HG03558 (cell line): ENCODE results near the gene AHSP.
"Not testable (repeated sequence)": the region's sequence is repeated elsewhere in the genome, so short reads cannot be mapped to it uniquely, and the experiment has no call there.

Experiments used
- ATAC-seq: cut with Tn5 transposase; IDR thresholded peaks from one replicate; pipeline ENCODE4 v1.9.1; 2021; ENCODE audit warnings: moderate number of reproducible peaks; ENCODE audit not compliant: unreplicated experiment; ENCODE audit errors: extremely low read depth

Gene AHSP

DNA sequence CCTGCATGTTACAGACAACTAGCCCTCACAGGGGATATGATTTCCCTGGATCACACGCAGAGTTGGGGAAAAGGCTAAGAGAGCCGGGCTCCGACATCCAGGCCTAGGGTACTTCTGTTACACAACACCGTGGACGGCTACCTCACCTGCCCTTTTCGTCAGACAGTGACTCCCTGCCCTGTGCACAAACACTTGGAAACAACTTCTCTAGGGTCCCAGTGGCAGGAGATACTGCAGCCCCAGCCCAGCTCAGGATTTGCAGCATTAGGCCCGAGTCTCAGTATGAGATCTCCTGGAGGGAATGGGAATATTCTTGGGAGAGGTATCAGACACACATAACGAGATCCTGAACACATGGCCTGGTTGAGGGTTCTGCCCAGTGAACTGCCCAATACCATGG is 27.8 kb upstream of the AHSP start:
- no peak for ATAC-seq

DNA sequence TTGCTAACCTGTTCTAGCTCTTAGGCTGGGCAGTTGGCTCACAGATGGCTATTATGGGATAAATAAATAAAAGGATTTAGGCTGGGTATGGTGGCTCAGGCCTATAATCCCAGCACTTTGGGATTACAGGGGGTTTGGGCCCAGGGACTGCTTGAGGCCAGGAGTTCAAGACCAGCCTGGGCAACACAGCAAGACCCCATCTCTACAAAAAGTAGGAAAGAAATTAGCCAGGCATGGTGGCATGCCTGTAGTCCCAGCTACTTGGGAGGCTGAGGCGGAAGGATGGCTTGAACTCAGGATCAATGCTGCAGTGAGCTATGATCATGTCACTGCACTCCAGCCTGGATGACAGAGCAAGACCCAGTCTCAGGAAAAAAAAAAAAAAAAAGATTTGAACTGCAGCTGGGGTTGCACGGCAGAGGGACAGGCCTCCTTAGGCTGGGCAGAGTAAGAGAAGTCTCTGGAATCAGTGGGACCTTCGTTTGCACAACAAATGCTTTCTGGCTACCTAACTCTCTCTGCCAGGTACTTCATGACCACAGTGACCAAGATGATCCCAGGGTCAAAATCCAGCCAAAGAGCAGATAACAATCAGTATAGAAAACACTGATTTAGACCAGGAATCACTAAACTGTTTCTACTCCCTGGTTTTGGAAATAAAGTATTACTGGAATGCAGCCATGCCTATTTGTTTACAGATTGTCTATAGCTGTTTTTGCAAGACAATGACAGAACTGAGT is 26.3 kb upstream of the AHSP start:
- ATAC-seq: no peak

DNA sequence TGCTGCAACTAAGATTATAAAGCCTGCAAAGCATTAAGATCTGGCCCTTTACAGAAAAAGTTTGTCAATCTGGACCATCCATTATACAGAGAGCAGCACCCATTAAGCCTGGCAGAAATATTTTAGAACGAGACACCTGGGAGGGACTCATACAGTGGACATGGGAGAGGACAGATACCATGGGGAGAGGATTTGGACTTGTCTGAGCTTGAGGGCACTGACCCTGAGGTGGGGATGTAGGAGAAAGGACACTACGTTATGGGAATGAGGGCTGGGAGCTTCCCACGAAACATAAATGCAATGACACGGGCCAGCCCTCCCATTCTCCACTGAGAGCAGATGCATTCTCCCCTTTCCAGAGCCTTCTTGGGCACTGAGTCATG is 25.7 kb upstream of the AHSP start:
- no peak for ATAC-seq

DNA sequence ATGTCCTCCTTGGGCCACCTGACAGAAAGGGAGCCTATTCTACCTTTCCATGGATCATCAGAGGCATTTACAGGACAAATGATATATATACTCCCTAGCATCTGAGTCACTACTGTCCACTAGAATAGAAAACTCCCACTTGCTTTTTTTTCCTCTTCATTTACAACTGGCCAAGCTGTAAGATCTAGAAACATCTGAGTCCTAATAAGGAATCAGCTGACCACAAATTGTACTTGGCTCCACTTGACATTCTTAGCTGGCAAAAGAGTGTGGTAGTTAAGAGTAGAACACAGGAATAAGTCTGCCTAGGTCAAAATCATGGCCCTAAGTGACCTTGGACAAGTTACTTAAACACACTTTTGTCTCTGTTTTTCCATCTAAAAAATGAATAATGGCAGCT is 24.7 kb upstream of the AHSP start:
- ATAC-seq: no peak

DNA sequence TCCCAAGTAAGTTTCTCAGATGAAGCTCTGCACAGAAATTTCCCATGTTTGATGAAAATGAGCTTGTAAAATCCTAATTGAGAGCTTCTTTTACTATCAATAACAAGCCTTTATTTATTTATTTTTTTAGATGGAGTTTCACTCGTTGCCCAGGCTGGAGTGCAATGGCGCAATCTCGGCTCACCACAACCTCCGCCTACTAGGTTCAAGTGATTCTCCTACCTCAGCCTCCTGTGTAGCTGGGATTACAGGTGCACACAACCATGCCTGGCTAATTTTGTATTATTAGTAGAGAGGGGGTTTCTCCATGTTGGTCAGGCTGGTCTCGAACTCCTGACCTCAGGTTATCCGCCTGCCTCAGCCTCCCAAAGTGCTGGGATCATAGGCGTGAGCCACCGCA is 24.1 kb upstream of the AHSP start:
- ATAC-seq: not testable (repeated sequence)

DNA sequence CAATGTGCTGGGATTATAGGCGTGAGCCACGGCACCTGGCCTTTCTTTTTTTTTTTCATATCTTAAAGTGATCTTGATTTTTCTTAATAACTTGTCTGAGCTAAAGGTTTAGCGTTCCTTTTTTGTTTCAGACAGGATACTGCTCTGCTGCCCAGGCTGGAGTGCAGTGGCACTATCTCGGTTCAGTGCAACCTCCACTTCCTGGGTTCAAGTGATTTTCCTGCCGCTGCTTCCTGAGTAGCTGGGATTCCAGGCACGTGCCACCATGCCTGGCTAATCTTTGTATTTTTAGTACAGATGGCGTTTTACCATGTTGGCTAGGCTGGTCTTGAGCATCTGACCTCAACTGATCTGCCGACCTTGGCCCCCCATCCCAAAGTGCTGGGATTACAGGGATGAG is 23.5 kb upstream of the AHSP start:
- ATAC-seq: no peak

DNA sequence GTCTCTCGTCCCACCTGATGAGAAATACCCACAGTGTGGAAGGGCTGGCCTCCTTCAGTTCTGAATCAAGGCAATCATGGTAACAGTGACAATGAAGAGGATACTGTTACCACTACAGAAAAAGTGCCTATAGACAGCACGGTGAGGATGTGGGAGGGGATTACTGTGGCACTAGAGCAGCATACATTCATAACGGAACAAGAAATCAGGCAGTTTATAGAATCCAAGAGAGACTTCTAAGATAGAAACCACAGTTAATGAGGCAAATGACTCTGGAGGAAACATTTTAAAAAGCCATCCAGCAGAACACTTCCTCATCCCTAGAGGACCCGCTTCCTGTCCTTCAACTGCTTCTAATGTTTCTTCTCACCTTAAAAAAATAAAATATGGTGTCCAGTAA is 22.2 kb upstream of the AHSP start:
- ATAC-seq: peak; percentile 37

DNA sequence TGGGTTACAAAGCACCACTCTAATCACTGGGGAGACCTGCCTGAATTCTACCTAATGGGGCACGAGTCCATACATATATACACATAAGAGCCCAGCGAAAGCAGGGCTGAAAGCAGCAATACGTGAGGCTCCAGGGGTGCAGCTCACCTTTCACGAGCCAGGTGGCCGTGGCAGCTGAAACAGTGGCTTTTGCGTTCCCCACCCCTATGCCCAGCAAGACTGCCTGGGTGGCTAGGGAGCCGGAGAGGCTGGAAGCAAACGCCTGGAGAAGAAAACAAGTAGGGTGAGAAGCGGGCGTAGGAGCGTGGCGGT is 20.1 kb upstream of the AHSP start:
- ATAC-seq: no peak

DNA sequence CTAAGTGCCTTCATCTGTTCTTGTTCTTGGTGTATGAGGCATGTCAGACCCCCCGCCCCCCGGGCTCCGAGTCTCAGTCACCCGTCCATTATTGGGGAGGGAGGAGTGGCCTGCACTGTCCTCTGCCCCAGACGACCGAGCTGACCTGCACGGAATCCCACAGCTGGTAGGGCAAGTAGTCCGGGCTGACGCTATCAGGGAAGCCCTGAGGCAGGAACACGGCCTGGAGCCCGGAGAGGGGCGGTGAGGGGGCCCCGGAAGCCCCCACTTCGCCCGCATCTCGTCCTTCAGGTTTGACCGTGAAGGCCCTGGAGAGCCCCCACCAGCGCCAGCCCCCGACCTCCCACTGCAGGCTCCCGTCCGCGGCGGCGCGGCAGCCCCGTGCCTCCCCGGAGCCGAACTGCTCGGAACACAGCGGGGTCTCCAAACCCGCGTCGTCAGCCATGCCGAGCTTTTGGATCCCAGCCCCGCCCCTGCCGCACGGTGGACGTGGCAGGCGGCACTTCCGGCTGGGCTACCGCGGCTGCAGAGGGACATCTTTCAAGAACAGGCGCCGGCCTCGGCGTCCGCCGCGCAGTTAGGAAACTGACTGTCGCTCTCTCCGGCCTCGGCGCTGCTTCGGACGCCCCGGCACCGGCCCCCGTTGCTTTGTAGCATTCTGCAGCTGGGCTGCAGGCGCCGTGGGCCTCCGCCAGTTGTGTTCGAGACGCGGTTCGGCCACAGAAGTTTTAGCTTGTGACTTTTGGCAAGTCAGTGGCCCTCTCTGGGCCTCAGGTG is 19.6 kb upstream of the AHSP start, which contains the start of gene RUSF1:
Gene RUSF1, minus strand, starts transcription at position 463 of the 777 bp plus-strand sequence. Its CDS starts 18 bp downstream, at position 445.
- peak; percentile 72 for ATAC-seq

DNA sequence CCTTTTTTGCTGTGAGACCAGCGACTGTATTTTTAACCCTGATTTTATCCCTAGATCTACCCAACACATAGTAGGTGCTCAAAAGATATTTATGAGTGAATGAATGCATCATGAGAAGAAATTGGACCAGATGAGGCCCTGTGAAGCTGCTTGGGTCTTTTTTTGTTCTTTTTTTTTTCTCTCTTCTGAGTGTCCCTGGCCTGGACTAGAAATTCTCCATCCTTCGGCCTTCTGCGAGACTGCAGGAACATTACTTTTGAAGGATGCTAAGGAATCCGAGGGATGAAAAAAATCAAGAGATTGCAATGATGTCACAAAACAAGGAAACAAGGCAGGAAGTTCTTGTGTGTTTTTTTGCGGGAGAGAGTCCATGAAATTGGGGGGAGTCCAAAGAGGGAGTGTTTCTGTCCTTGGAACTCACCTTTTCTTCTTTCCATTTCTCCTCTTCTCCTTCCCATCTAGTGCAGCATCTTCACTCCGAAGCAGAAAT is 18.9 kb upstream of the AHSP start:
- no peak for ATAC-seq

DNA sequence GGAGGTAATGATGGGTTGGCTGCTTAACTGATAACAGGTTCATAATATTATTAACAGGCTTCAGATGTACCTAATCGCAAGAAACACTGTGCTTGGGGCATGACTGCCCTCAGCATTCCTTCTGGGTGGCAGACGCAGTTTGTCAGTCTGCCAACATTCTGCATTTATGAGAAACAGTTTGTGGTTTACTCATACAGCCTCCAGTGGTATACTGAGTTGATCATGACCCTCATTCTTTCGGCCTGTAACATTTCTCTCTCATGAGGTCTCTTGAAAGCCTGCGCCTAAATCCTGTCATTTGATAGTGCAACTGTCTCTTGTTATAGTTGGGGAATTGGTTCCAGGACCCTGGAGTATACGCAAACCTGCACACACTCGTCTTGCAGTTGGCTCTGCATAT is 14.6 kb upstream of the AHSP start:
- no peak for ATAC-seq

DNA sequence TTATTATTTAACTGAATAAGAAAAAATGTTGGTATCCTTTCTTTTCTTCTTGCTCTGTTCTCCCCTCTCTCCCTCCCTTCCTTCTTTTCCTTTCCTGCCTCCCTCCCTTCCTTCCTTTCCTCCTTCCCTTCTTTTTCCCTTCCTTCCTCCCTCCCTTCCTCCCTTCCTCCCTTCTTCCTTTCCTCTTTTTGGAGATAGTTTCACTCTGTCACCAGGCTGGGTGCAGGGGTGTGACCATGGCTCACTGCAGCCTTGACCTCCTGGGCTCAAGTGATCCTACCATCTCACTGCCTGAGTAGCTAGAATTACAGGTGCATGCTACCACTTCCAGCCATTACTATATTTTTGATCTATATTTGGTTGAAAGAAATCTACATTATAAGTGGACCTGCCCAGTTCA is 13.8 kb upstream of the AHSP start:
- ATAC-seq: no peak

DNA sequence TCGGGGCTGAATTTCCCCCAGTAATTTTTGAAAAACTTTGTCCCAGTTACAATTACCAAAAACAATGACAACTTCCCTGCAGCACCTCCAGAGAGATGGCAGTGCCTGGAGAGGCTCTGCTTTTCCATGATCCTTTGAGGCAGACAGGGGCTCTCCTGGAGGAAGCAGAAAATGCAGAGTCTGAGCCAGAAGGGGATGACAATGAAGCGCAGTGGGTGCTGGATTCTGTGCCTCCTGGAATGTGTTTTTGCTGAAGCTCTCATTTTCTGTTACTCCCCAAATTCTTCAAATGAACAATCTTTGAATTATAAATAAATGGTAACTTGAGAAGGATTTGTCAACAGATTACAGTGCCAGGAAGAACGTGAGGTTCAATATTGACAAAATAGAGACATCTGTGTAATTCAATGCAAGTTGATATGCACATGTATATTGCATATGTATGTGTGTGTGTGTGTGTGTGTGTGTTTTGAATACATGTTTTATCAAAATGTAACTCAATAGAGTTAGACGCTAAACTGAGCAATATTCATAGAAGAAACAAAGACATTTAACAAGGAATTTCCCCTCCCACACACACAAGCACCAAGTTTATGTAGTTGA is 9.8 kb upstream of the AHSP start:
- no peak for ATAC-seq

DNA sequence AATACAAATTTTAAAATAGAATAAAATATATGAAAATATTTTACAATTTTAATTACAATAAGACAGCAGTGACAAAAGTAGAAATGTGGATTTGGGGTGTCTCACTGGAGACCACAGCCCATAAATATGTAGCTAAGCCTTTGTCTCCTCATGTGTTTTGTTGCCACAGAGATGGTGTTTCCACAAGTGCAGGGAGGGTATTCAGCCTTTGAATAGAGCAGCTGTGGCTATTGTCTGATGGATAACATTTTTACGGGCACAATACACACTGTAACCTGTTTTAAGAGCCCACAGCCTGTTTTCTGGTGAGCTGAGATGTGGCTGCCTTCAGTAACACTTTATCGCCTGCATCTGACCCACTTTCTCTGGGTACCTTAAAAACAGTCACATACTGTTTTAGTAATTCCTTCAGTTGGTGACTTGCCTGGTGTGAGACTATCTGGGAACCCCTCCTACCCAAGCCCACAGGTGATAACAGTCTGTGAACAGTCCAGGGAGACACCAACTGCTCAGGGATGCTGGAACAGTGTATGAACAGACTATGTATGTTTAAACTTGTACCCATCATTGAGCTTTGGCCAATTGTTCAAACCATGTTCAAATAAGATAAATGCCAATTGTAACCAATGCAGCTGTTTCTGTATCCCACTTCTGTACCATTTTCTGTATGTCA is 7.8 kb upstream of the AHSP start:
- no peak for ATAC-seq

DNA sequence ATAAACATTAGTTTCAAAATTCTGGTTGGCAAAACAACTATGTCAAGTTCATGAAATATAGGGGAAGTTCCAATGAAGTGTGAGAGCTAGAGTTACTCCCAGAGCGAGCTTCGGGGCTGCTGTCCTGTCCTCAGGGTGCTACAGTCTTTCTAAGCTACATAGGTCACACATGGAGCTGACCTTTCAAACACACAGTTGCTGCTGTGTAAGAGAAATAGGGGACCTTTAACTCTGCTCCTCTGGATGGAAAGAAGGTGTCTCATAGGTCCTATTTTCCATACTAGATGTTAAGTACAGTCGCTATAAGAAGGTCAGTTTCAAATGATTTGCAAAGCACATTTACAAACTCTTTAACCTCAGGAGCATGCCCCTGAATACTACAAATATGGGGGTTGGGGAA is 6.3 kb upstream of the AHSP start:
- ATAC-seq: no peak

DNA sequence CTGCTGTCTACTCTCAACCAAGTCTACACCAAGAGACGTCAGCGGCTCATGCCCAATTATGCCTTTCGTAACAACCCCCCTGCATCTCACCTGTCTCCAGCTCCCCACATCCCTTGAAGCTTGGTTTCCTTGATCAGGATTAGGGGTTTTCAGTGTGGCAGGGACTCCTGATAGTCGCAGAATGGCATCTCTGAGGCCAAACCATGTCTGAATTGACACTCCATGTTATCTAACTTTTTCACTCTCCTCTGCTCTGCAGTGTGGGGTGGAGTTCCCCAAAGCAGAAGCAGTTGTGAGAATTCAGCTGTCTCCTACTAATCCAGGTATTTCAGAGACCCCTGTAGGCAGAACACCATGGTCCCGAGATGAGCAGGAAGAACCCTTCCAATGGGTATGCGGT is 5.6 kb upstream of the AHSP start:
- no peak for ATAC-seq

DNA sequence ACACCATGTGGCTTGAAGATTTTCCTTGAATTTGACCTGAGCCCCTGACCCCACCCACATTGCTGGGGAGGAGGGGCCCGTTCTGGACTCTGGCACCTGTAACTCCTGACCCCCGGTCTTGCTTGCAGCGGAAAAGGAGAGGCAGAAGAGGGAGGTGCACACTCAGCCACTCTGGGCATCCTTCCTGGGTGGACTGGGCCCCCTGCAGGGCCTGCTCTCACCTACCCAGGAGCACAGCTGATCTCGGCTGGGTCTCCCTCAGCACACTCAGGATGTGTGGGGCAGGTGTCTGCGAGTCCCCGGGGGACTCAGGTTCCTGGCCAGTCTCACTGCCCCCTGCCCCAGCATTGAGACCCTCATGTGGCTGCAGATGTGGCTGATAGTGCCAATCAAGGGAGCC is 3.9 kb upstream of the AHSP start:
- ATAC-seq: not testable (repeated sequence)

DNA sequence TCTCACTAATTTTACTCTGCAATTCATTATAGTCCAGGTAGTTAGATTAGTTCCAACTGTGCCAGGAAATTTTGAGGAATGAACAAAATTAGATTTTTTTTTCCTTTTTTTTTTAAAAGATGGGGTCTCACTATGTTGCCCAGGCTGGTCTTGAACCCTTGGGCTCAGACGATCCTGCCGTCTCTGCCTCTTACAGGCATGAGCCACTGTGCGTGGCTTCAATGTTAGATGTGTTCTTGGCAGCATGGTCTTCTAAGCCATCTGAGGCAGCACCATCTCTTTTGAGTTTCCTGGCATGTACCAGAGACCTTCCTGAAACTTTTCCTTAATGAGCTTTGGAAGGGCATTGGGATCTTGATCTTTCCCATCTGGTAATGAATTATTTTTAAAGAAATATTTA is 2.6 kb upstream of the AHSP start:
- no peak for ATAC-seq

DNA sequence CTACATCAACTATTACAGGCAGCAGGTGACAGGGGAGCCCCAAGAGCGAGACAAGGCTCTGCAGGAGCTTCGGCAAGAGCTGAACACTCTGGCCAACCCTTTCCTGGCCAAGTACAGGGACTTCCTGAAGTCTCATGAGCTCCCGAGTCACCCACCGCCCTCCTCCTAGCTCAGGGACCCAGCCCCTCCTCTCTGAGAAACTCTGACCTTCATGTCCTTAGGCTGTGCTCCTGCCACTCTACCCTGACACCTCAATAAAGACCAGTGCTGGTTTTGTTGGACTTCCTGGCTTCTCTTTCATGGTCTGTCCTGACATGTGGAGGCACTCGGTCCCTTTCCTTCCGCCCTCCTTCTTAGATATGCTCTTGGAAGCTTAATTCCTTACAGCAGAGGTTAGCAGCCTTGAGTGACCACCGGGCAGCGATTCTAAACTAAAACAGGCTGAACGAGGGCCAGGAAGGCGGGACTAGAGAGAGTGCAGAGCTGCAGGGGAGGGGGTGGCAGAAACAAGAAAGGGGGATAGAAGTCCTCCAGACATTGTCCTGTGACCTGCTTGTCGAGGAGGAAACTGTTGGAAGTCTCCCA is 915 bp downstream of the AHSP start:
- ATAC-seq: no peak

DNA sequence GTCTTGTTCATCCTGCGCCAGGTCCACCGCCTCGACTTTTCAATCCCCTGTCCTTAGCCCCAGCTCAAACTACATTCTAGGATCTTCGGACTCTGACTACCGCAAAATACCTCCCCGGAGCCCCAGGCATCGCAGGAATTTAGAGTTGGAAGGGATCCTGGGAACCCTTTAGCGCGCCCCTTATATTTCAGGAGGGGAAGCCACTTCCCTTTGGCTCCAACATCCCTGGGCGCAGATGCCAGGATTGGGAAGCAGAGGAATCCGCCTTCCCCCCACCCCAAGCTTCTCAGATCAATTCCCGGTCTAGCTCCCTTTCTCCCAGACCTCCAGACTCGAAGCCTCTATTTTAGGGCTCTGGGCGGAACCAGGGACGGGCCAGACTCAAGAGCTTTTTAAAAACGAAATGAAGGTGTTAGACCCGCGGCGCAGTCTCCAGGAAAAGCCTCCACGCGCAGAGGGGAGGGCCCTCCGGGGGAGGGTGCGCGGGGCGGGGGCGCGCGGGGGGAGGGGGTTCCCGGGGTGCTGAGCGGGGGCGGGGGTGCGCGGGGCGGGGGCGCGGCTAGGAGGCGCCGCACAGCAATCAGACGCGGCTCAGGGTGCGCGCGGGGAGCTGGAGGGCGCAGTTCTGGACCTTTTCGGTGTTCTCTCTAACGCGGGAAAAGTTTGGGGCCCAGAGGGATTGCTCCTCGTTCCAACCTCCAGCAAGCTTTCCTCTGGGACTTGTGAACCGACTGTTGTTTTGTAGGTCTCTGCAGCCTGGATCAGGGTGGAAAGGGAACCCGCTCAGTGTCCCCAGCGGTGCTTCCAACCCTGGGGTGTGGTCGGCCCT is 1.6 kb downstream of the AHSP start:
- ATAC-seq: no peak
